Mononuclear cell (primary cell): ENCODE results near the gene LRIF1. TPM values are rescaled to one million over a fixed set of nuclear protein-coding genes. Genes with fewer than 3 reads are reported as not detected.

ENCODE experiments used
- H3K27me3 ChIP-seq: 2 replicates; pipeline ENCODE4 v1.6.0; 2011; ENCODE audit warnings: low read length, control low read depth; ENCODE audit not compliant: insufficient read depth
- H3K4me1 ChIP-seq: 2 replicates; pipeline ENCODE4 v1.5.1; 2011; ENCODE audit warnings: mild to moderate bottlenecking, low read length, control low read depth; ENCODE audit not compliant: insufficient read depth
- H3K4me3 ChIP-seq: 2 replicates; pipeline ENCODE4 v1.5.1; 2011; ENCODE audit warnings: mild to moderate bottlenecking, low read length, moderate library complexity
- H3K9me3 ChIP-seq: 2 replicates; pipeline ENCODE4 v1.5.1; 2011; ENCODE audit warnings: low read depth, mild to moderate bottlenecking, control low read depth, low read length
- total RNA-seq: library from RNA; depleted of rRNA; stranded (reverse); fragments of >200 nt; gene quantifications from one replicate; pipeline ENCODE4 v1.2.3, GENCODE V29; 2012

LRIF1 gene
- total RNA-seq, 1 donor: 3.3 TPM

DNA sequence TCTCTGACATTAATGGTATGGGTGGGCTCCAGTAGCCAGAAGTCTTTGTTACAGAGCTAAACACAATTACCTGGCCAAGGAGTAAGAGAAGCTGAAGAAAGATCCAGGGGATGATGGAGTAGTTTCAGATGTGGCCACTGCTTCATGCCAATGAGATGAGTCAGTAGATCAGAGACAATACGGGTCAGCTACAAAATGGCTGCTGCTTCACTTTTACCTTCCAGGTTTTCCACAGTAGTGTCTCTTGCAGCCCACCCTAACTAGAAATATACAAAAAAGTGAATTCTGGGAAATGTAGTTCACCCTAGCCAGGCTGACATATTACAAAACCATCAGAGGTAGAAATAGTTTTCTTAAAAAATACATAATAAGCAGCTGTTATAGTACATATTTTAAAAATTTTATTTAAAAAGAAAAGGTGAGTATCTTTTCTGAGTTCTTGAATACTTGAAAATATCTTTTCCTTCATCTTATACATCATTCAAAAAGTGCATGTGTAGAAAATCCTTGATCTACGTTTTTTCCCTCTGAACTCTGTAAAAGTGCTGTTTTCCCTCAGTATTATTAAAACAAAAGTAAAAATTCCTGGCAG, 36.1 kb downstream of the LRIF1 start:
- no peak overlapping the region for H3K4me3 ChIP-seq
- H3K27me3 ChIP-seq: no peaks in the 10 kb centered on the region
- no peaks in the 10 kb centered on the region for H3K4me1 ChIP-seq
- no peaks in the 10 kb centered on the region for H3K9me3 ChIP-seq

DNA sequence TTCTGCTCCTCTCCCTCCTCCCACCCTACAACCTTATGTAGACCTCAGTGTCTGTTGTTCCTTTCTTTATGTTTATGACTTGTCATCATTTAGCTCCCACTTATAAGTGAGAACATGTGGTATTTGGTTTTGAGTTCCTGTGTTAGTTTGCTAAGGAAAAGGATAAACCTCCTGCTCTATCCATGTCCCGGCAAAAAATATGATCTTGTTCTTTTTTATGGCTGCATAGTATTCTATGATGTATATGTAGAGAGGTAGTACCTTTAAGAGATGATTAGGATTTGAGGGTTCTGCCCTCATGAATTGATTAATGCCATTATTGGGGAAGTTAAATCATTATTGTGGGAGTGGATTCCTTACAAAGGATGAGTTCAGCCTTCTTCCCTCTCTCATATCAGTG, 41.8 kb downstream of the LRIF1 start:
- Histone ChIP-seq H3K27me3 (no peaks in the 10 kb centered on the region), H3K4me1 (peaks cover 2% of the 10 kb centered on the region), H3K9me3 (no peaks in the 10 kb centered on the region), H3K4me3 (no peak overlapping the region)

DNA sequence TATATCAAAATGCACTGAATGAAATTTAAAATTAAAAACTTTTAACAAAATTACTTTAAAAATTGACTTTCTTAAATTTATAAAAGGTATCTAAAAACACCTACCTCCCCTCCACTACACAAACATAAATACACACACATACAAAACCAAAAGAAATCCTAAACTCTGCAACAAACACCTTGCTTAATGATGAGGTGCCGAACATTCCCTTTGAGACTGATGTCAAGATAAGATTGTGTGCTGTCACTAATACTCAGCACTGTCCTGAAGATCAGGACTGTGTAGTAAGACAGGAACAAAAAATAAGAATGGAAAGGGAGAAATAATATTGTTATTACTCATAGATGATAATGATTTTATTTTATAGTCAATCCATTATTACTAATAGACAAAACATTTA, 45.7 kb downstream of the LRIF1 start:
- H3K4me1 ChIP-seq: peaks cover 5% of the 10 kb centered on the region
- peaks cover 12% of the 10 kb centered on the region for H3K9me3 ChIP-seq
- no peaks in the 10 kb centered on the region for H3K27me3 ChIP-seq
- H3K4me3 ChIP-seq: no peak overlapping the region

DNA sequence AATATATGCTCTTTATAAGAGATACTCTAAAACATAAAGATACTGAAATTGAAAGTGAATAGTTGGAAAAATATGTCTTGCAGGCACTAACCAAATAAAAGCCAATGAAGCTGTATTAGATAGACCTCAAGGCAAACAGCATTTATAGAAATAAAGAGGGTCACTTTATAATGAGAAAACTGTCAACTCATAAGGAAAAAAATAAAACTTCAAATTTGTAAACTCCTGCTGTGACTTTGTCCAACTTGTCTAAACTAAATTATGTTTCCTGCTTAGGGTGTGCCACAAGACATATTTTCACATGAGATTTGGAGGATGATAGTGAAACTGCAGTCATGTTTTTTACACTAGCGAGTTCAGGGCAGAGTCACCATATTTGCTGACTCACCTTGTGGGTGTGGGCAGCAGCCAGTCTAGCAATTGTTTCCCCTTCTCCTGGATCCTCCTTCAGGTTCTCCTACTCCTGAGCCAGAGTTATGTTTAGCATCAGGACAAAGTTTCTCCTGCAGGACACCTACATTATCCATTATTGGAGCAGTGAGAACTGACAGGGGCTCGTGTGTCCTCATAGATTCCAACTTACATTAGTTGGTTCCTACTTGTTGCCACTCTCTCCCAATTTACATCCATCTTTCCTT, 46.9 kb downstream of the LRIF1 start:
- Histone ChIP-seq H3K4me3 (no peak overlapping the region), H3K4me1 (peaks cover 5% of the 10 kb centered on the region), H3K9me3 (peaks cover 16% of the 10 kb centered on the region), H3K27me3 (no peaks in the 10 kb centered on the region)

DNA sequence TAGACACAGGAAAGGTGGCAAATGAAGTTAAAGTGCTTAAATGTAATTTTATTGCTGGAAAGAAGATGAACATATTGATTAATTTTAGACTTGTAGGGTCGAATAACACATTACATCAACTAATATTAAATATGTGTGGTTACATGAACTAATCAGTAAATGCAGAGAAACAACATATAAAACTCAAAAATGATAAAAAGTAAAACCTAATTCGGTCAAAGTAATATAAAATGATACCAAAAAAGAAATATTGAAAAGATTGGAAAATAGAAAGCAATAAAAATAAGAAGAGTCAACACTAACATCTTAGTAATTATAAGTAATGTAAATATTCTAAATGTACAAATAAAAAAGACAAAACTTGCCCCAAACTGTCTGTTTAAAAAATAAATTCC, 47.5 kb downstream of the LRIF1 start:
- H3K27me3 ChIP-seq: no peaks in the 10 kb centered on the region
- H3K9me3 ChIP-seq: peaks cover 16% of the 10 kb centered on the region
- no peak overlapping the region for H3K4me3 ChIP-seq
- H3K4me1 ChIP-seq: peaks cover 5% of the 10 kb centered on the region

DNA sequence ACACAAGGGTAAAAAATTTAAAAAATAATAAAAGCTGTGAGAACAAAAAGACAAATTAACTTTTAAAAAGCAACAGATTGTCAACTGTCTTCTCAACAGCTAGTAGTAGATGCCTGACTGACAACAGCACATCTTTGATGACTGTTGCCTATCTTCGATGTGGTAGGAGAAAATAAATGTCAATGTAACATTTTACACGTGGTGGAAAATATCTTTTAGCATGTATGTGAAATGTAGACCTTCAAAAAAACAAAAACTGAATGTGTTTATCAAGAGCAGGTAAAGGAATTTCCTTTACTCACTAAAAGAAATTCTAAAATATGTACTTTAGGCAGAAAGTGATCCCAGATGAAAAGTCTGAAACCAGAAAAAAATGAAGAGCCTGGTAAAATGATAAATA, 47.9 kb downstream of the LRIF1 start:
- no peak overlapping the region for H3K4me3 ChIP-seq
- H3K4me1 ChIP-seq: peaks cover 5% of the 10 kb centered on the region
- H3K9me3 ChIP-seq: peaks cover 16% of the 10 kb centered on the region
- no peaks in the 10 kb centered on the region for H3K27me3 ChIP-seq

DNA sequence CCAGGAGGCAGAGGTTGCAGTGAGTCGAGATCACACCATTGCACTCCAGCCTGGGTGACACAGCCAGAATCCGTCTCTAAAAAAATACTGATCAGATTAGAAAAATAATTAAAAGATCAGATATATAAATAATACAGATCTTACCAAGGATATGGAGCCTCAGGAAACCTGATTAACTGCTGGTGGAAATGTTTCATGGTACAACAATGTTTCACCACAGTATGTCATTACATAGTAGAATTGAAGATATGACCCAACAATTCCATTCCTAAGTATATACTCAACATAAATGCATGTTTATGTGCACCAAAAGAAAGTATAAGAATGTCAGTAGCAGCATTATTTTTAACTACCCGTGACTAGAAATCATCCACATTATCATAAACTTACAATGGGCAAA, 49.0 kb downstream of the LRIF1 start:
- H3K27me3 ChIP-seq: no peaks in the 10 kb centered on the region

DNA sequence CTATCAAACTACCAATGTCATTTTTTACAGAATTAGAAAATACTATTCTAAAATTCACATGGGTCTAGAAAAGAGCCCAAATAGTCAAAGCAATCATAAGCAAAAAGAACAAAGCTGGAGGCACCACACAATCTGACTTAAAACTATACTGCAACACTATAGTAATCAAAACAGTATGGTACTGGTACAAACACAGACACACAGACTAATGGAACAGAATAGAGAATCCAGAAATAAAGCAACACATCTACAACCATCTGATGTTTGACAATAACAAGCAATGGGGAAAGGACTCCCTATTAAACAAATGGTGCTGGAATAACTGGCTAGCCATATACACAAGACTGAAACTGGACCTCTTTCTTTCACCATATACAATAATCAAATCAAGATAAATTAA, 50.9 kb downstream of the LRIF1 start:
- peaks cover 5% of the 10 kb centered on the region for H3K4me1 ChIP-seq
- H3K4me3 ChIP-seq: no peak overlapping the region
- H3K27me3 ChIP-seq: no peaks in the 10 kb centered on the region
- peaks cover 16% of the 10 kb centered on the region for H3K9me3 ChIP-seq

More for the DNA sequence above, 49.0 kb downstream of the LRIF1 start:
- peaks cover 16% of the 10 kb centered on the region for H3K9me3 ChIP-seq
- peaks cover 5% of the 10 kb centered on the region for H3K4me1 ChIP-seq
- no peak overlapping the region for H3K4me3 ChIP-seq

DNA sequence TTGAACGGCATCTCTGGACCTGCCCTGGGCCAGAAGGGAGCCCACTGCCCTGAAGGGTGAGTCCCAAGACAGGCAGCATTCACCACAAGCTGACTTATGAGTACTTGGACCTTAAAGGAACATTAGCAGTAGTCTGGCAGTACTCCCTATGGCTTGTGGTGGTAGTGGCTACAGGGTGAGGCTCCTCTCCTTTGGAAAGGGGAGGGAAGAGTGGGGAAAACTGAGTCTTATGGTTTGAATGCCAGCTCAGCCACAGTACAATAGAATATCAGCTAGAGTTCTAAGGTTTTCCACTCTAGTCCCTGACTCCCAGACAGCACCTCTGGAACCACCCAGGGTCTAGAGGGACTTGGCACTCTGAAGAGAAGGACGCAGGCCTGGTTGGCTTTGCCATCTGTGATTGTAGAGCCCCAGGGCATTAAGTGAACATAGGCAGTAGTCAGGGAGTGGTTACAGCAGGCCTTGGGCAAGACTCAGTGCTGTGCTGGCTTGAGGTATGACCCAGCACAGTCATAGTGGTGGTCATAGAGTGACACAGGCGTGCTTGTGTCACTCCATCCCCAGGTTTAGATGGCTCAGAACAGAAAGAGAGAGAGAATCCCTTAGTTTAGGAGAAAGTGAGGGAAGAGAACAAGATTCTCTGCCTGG, 59.7 kb downstream of the LRIF1 start:
- Histone ChIP-seq H3K4me1 (no peaks in the 10 kb centered on the region), H3K9me3 (no peaks in the 10 kb centered on the region), H3K27me3 (no peaks in the 10 kb centered on the region), H3K4me3 (no peak overlapping the region)

DNA sequence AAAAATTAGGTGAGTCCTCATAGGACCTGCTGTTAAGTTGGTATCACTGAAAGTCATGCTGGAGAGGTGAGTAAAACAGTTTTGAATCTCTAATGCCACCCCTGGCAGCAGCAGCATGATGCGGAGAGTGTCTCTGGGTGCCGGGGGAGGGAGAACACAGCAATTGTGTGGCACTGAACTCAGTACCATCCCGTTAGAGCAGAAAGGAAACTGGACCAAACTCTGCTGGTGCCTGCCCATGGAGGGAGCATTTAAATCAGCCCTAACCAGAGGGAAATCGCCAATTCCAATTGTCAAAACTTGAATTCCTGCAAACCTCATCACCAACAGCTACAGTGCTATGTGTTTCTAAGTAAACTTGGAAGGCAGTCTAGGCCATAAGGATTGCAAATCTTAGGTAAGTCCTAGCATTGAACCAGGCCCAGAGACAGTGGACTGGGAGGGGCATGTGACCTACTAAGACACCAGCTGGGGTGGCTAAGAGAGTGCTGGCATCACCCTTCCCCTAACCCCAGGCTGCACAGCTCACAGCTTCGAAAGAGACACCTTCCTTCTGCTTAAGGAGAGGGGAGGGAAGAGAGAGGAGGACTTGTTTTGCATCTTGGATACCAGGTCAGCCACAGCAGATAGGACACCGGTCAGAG, 60.8 kb downstream of the LRIF1 start:
- Histone ChIP-seq H3K4me3 (no peak overlapping the region), H3K27me3 (no peaks in the 10 kb centered on the region), H3K4me1 (no peaks in the 10 kb centered on the region), H3K9me3 (no peaks in the 10 kb centered on the region)

DNA sequence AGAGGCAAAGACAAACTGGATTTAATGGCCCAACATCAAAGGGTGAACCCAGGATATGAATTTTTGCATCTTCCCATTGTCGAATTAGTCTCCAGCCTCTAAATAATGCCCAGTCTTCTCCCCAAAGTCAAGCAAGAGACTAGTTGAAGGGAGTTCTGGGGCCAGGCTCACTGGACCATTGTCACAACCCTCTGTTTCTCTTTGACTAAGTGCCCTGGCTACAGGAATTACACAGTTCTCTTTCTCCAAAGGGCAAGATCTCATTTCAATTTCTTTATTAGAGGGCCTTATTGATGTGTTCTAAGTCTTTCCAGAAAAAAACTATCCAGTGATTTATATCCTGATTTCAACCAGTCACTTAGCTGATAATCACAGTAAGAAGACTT, 64.3 kb downstream of the LRIF1 start:
- no peaks in the 10 kb centered on the region for H3K27me3 ChIP-seq
- no peak overlapping the region for H3K4me3 ChIP-seq
- no peaks in the 10 kb centered on the region for H3K9me3 ChIP-seq
- H3K4me1 ChIP-seq: peaks cover 23% of the 10 kb centered on the region

DNA sequence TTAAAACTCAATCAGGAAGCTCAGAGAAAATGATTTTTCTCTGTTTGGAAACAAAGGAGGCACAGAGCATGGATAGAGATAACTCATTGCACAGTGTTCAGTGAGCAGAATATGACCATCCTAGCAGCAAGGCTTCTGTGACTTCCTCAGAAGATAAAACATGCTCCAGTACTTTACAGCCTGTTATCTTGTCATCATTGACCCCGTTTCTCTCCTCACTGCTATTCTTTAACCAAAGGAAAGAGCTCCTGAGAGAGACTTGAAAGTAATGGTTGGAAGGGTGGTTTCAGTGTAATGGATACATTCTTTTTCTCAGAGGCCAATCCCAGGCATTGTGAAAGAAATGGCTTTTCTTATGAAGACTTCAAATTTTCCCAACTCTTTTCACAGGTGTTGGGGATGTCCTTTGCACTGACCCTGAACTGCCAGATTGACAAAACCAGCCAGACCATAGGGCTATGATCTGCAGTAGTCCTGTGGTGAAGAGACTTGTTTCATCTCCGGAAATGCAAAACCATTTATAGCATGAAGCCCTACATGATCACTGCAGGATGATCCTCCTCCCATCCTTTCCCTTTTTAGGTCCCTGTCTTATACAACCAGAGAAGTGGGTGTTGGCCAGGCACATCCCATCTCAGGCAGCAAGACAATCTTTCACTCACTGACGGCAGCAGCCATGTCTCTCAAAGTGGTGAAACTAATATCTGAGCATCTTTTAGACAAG, 64.8 kb downstream of the LRIF1 start:
- Histone ChIP-seq H3K27me3 (no peaks in the 10 kb centered on the region), H3K4me3 (no peak overlapping the region), H3K4me1 (peaks cover 28% of the 10 kb centered on the region), H3K9me3 (no peaks in the 10 kb centered on the region)

DNA sequence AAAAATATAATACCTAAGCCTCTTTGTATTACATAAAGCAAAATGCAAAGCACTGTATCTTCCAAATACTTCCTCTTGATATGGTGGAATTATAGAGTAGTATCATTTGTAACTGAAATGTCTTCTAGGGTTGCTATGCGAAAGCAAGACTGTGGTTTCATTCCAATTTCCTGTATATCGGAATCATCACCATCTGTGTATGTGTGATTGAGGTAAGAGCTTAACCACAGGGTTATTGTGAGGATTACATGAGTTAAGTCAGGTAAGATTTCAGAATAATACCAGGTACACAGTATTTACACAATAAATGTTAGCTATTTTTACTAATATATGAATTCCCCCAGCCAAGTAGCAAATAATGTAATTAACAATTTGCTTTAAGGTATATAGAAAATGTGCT, 66.0 kb downstream of the LRIF1 start:
- Histone ChIP-seq H3K27me3 (no peaks in the 10 kb centered on the region), H3K9me3 (no peaks in the 10 kb centered on the region), H3K4me1 (peaks cover 40% of the 10 kb centered on the region), H3K4me3 (no peak overlapping the region)
